Ovary (tissue), 9 donors: ENCODE measurements around the gene UBE2E3. TPM values are rescaled to one million over a fixed set of nuclear protein-coding genes. Genes with fewer than 3 reads are reported as not detected.

ENCODE experiments used
- DNase-seq, 5 donors: peaks; one replicate each; pipeline ENCODE4 v3.0.0-alpha.2; 2019 to 2020
- H3K27ac ChIP-seq, 2 donors: fragments of 200-600 bp; one replicate each; pipeline versions ENCODE4 v1.5.1 to v1.8.0; 2019 to 2022
- H3K27me3 ChIP-seq: fragments of 200-600 bp; one replicate; pipeline ENCODE4 v1.8.0; 2022
- H3K36me3 ChIP-seq: fragments of 200-600 bp; sonication (generic); one replicate; pipeline ENCODE4 v1.5.1; 2019
- H3K4me1 ChIP-seq: one replicate; pipeline ENCODE4 v1.8.1; 2013; ENCODE audit warnings: mild to moderate bottlenecking, moderate library complexity; ENCODE audit not compliant: insufficient read depth
- H3K4me3 ChIP-seq: fragments of 200-600 bp; sonication (generic); one replicate; pipeline ENCODE4 v1.5.1; 2017
- H3K9me3 ChIP-seq, 2 donors: fragments of 200-600 bp in 1 of 2; sonication (generic) in 1 of 2; one replicate each; pipeline versions ENCODE4 v1.5.1 to v1.8.1; 2013 to 2019; ENCODE audit warnings: mild to moderate bottlenecking in 1 of 2, moderate library complexity in 1 of 2
- CTCF ChIP-seq, 3 donors: fragments of 450-650 bp in 2 of 3; fragments of 200-600 bp in 1 of 3; IDR thresholded peaks; one replicate each; pipeline versions ENCODE4 v1.5.1 to v1.8.0; 2016 to 2022; ENCODE audit warnings: antibody characterized with exemption in 3 of 3, mild to moderate bottlenecking in 1 of 3
- EP300 ChIP-seq: sonication (generic); formaldehyde crosslinking; IDR thresholded peaks from one replicate; pipeline ENCODE4 v1.6.1; 2017; ENCODE audit warnings: antibody characterized with exemption
- POLR2A ChIP-seq: fragments of 450-650 bp; IDR thresholded peaks from one replicate; pipeline ENCODE4 v1.6.1; 2017; ENCODE audit warnings: antibody characterized with exemption, mild to moderate bottlenecking, moderate library complexity
- WGBS, 3 donors: extraction: QIAGEN DNeasy Blood & Tissue Kit in 1 of 3; methylation state at CpG; one replicate each; pipeline versions ENCODE4 v1.1.5 to v1.1.7; 2013 to 2017; 5-methylcytosine and 5-hydroxymethylcytosine counted together
- intact Hi-C, 4 donors: fragments of 100-400 bp; cut with DNase I; formaldehyde crosslinking; loops; one replicate each; pipeline versions ENCODE4 v1.11.0 to v1.15.1; 2022 to 2023
- polyA plus RNA-seq, 2 donors: library from polyadenylated mRNA; stranded (reverse); fragments of 200-250 nt in 1 of 2; fragments of 350-450 nt in 1 of 2; fragmentation: Illumina TruSeq in 1 of 2; extraction: RNeasy Lipid Tissue Mini Kit (QIAGEN cat#74804) in 1 of 2; gene quantifications; one replicate each; pipeline ENCODE4 v1.2.3, GENCODE V29; 2013 to 2014
- total RNA-seq, 7 donors: library from RNA; depleted of rRNA in 2 of 7; stranded (reverse); fragments of >200 nt in 2 of 7; fragmentation: NEBNext Ultra II Directional in 3 of 7; extraction: Animal tissue kit (Norgen Biotek cat#: 25700) in 3 of 7; gene quantifications; one replicate each; pipeline versions ENCODE4 v1.1.0 to v1.2.4, GENCODE V29; 2016 to 2023
- donor health status: DM: no; HTN: no; CAD: no; lungs with moderate emphysema.
- donor health status: DM: no; HTN: no; CAD: no.
- donor health status: Bipolar disorder and iron deficiency.
- donor health status: DM: yes; HTN: yes; CAD: no.
- donor health status: DM: no; HTN: no; CAD: no.
- donor health status: DM: yes; HTN: yes; CAD: no.

The UBE2E3 gene
- total and polyA plus RNA-seq, 9 donors = 43.0 to 96.3 (median 49.8) TPM

- Histone ChIP-seq H3K27ac (no peak overlapping the region), H3K9me3 (no peaks in the 10 kb centered on the region), H3K36me3 (no peaks in the 10 kb centered on the region), H3K4me3 (no peak overlapping the region), H3K27me3 (no peaks in the 10 kb centered on the region), H3K4me1 (no peaks in the 10 kb centered on the region)
- no peak for TF ChIP-seq CTCF (IDR thresholded peaks at IDR 0.05)
- no peak for TF ChIP-seq POLR2A
- TF ChIP-seq EP300 = no peak
- intact Hi-C loops = no loop called here
- no peak for DNase-seq
Measured at GRCh38 chr2:180938451-180938850, 42.0 kb upstream of the UBE2E3 start.

- no peaks in the 10 kb centered on the region for H3K4me1 ChIP-seq
- intact Hi-C loops = no loop called here
- no peak for DNase-seq
- no peaks in the 10 kb centered on the region for H3K36me3 ChIP-seq
- H3K9me3 ChIP-seq = no peaks in the 10 kb centered on the region
- WGBS, 3 donors = 73 to 78% (median 73%) methylated on average over 1 of the region's 1 CpG
- H3K27ac ChIP-seq = no peak overlapping the region
- no peak for TF ChIP-seq EP300
- TF ChIP-seq CTCF (IDR thresholded peaks at IDR 0.05) = no peak
- no peak for TF ChIP-seq POLR2A
- no peaks in the 10 kb centered on the region for H3K27me3 ChIP-seq
- no peak overlapping the region for H3K4me3 ChIP-seq
Measured at GRCh38 chr2:180943275-180943674, 37.1 kb upstream of the UBE2E3 start.

- Histone ChIP-seq H3K9me3 (no peaks in the 10 kb centered on the region), H3K4me1 (no peaks in the 10 kb centered on the region), H3K27ac (no peak overlapping the region), H3K27me3 (no peaks in the 10 kb centered on the region), H3K4me3 (no peak overlapping the region), H3K36me3 (no peaks in the 10 kb centered on the region)
- no peak for DNase-seq
- intact Hi-C loops = no loop called here
- TF ChIP-seq CTCF (IDR thresholded peaks at IDR 0.05) (no peak), POLR2A (no peak), EP300 (no peak)
- 68 to 85% (median 77%) methylated on average over 3 of the region's 3 CpGs for WGBS, 3 donors
Measured at GRCh38 chr2:180944372-180944771, 36.0 kb upstream of the UBE2E3 start.

GRCh38 chr2:180947208-180947689 lies 33.2 kb upstream of the UBE2E3 start:
- no peak for DNase-seq
- H3K9me3 ChIP-seq = no peaks in the 10 kb centered on the region
- H3K27ac ChIP-seq = no peak overlapping the region
- intact Hi-C loops = no loop called here
- H3K27me3 ChIP-seq = no peaks in the 10 kb centered on the region
- H3K4me1 ChIP-seq = no peaks in the 10 kb centered on the region
- no peaks in the 10 kb centered on the region for H3K36me3 ChIP-seq
- TF ChIP-seq CTCF (IDR thresholded peaks at IDR 0.05) = no peak
- no peak for TF ChIP-seq EP300
- no peak for TF ChIP-seq POLR2A
- no peak overlapping the region for H3K4me3 ChIP-seq
- WGBS, 3 donors = 89 to 94% (median 94%) methylated on average over 1 of the region's 1 CpG
